ENCODE data around the gene GDI1.

DNA sequence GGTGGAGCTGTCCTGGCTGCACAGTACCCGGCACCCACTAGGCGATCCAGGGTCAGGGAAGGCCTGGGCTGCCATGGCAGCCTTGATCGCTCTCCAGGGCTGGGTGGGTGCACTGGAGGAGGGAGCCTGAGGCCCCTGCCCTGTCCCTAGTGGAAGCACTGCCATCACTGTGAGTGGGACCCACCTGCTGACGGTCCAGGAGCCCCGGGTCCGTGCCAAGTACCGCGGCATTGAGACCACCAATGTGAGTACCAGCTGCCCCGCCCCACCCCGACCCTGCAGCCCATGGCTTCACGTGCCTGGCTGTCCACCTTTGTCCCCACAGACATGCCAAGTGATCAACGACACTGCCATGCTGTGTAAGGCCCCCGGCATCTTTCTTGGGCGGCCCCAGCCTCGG lies 30.0 kb downstream of the GDI1 start:
- no peak for TF ChIP-seq POLR2A (IDR thresholded peaks at IDR 0.05)
- TF ChIP-seq, protein P1, sequence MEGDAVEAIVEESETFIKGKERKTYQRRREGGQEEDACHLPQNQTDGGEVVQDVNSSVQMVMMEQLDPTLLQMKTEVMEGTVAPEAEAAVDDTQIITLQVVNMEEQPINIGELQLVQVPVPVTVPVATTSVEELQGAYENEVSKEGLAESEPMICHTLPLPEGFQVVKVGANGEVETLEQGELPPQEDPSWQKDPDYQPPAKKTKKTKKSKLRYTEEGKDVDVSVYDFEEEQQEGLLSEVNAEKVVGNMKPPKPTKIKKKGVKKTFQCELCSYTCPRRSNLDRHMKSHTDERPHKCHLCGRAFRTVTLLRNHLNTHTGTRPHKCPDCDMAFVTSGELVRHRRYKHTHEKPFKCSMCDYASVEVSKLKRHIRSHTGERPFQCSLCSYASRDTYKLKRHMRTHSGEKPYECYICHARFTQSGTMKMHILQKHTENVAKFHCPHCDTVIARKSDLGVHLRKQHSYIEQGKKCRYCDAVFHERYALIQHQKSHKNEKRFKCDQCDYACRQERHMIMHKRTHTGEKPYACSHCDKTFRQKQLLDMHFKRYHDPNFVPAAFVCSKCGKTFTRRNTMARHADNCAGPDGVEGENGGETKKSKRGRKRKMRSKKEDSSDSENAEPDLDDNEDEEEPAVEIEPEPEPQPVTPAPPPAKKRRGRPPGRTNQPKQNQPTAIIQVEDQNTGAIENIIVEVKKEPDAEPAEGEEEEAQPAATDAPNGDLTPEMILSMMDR (IDR thresholded peaks at IDR 0.05): no peak
